ENCODE data around the gene CHID1. TPM values are rescaled to one million over a fixed set of nuclear protein-coding genes. Genes with fewer than 3 reads are reported as not detected.

CHID1 gene
- polyA plus RNA-seq, 1 experiment: 95.5 TPM

DNA sequence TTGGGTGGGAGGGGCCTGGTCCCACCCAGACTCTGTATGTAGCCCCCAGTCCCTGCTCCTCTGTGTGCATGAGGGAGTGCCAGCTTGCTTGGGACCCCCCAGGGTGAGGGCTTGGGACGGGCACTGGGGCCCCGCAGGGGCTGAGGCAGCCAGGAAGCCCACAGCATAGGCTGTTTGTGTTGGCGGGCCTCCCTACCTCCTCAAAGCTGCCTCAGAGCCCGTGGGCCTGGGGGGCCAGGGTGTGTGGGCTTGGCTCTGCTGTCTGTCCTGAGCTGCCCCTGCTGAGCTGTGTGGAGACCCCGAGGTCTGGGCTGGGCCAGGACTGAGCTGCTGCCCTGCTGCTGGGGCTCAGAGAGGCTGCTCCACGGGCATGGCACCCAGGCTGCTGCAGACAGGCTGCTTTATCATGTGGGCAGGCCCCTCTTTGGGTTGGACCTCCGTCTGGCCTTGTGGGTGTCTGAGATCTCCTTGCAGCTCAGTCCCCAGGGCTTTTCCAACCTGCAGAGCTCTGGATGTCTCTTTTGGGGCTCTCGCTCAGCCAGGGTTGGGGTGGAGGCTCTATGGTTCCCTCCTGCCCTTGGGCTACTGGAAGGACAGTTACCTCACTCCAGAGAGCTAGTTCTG, 64.6 kb downstream of the CHID1 start:
- H3K27ac ChIP-seq (ENCODE audit: low read depth, low read length): peak overlapping the region; percentile 97
- H3K4me3 ChIP-seq (ENCODE audit: low read depth, low read length): peak overlapping the region; percentile 27; the same call in 1 of the 2 replicates
- POLR2A ChIA-PET: interaction anchor here (0.8 to 1.6 kb wide), 4 partner anchors 14 to 27 kb away, joined by 4 to 6 read pairs (median 4); partner anchors contain the start of gene PNPLA2
- CTCF ChIA-PET: no interaction called here
- TF ChIP-seq, protein P1, sequence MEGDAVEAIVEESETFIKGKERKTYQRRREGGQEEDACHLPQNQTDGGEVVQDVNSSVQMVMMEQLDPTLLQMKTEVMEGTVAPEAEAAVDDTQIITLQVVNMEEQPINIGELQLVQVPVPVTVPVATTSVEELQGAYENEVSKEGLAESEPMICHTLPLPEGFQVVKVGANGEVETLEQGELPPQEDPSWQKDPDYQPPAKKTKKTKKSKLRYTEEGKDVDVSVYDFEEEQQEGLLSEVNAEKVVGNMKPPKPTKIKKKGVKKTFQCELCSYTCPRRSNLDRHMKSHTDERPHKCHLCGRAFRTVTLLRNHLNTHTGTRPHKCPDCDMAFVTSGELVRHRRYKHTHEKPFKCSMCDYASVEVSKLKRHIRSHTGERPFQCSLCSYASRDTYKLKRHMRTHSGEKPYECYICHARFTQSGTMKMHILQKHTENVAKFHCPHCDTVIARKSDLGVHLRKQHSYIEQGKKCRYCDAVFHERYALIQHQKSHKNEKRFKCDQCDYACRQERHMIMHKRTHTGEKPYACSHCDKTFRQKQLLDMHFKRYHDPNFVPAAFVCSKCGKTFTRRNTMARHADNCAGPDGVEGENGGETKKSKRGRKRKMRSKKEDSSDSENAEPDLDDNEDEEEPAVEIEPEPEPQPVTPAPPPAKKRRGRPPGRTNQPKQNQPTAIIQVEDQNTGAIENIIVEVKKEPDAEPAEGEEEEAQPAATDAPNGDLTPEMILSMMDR (IDR thresholded peaks at IDR 0.05; ENCODE audit: low read depth, low read length): no peak
- DNase-seq (ENCODE audit: low read depth, low spot score): no peak
- H3K9me3 ChIP-seq (ENCODE audit: control insufficient read depth, insufficient read depth, low read length): no peaks in the 10 kb centered on the region; the same call in 1 of the 2 replicates
- no peaks in the 10 kb centered on the region for H3K27me3 ChIP-seq (ENCODE audit: control insufficient read depth, insufficient read depth, low read length)

DNA sequence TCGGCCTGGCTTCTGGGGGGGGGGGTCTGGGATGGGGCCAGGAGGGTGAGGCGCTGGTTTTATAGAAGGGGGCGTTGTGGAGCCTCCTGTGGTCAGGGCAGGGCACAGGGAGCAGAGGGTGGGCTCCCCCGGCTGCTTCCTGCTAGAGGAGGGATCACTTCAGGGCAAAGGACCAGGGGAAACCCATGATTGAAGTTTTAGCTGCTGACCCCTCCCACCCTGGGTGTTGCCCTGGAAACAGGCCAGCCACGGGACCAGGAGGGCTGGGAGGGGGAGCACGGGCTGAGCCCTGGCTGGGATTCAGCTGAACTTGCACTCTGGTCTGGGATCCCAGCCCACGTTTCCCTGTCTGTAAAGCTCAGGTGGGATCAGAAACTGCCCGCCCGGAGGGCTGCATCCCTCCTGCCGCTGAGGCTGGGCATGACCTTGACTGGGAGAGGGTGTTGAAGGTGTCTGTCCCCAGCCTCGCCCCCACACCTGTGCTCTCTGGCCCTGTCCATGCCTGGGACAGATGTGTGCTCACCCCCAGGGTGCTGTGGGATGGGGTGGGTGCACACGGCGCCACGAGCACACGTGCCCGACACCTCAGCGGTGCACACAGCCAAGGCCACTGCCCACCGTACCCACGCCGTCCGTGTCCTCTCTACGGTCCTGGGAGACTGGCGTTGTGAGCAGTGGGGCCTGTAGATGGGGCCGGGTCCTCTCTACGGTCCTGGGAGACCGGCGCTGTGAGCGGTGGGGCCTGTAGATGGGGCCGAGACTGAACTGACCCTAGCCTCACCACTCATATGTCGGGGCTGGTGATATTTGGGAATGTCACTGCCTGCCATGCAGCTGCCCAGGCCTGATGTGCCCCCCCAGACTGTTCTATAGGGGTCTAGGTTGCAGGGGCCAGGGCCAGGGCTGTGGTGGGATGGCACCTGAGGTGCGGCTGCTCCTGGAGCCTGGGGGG, 65.6 kb downstream of the CHID1 start:
- DNase-seq (ENCODE audit: low read depth, low spot score): peak; percentile 71
- Histone ChIP-seq H3K9me3 (ENCODE audit: control insufficient read depth, insufficient read depth, low read length) (no peaks in the 10 kb centered on the region; the same call in 1 of the 2 replicates), H3K4me3 (ENCODE audit: low read depth, low read length) (peak overlapping the region; percentile 71), H3K27ac (ENCODE audit: low read depth, low read length) (peak overlapping the region; percentile 97), H3K27me3 (ENCODE audit: control insufficient read depth, insufficient read depth, low read length) (no peaks in the 10 kb centered on the region)
- ChIA-PET CTCF (no interaction called here), POLR2A (interaction anchor here (1.2 to 3.1 kb wide), 6 partner anchors 12 to 36 kb away, joined by 3 to 66 read pairs (median 14); partner anchors contain the start of genes CD151, PNPLA2 and RPLP2)
- TF ChIP-seq, protein P1 (IDR thresholded peaks at IDR 0.05; ENCODE audit: low read depth, low read length): no peak

DNA sequence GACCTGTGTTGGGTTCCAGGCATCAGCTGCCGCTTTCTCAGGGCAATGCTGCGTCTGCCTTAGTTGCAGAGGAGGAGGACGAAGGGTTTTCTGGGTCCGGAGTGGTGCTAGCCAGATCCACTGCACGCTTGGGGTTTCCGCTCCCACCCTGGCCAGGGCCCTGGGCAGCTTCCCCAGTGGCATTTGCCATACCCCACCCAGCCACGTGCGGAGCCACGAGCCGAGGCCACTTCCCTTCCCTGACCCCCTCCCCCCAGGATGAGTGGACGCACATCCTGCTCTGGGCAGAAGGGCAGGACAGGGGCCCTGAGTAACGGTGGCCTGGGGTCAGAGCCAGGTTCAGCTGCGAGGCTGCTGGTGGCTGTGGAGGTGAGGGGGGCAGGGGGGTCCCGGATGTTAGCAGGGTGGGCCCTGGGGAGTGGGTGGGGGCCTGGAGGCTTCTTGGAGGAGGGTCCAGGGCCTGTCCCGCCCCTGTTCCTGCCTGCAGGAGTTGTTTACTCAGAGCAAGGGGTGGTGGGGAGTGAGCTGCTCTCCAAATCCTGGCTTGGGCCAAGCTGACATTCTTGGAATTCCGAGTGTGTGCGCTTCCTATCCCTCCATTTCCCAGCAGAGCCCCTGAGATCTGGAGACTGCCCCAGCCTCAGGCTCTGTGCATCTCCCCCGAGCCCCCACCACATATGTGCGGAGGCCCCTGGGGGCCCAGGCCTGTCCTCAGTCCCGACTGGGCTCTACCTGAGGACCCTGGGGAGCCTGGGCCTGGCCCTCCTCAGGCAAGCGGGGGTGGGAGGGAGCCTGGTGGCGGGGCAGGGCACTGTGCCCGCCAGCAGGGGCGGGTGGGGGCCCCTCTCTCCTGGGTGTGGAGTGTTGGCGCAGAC, 66.6 kb downstream of the CHID1 start:
- POLR2A ChIA-PET: interaction anchor here (1.3 to 3.1 kb wide), 6 partner anchors 11 to 35 kb away, joined by 3 to 66 read pairs (median 14); partner anchors contain the start of genes CD151, PNPLA2 and RPLP2

DNA sequence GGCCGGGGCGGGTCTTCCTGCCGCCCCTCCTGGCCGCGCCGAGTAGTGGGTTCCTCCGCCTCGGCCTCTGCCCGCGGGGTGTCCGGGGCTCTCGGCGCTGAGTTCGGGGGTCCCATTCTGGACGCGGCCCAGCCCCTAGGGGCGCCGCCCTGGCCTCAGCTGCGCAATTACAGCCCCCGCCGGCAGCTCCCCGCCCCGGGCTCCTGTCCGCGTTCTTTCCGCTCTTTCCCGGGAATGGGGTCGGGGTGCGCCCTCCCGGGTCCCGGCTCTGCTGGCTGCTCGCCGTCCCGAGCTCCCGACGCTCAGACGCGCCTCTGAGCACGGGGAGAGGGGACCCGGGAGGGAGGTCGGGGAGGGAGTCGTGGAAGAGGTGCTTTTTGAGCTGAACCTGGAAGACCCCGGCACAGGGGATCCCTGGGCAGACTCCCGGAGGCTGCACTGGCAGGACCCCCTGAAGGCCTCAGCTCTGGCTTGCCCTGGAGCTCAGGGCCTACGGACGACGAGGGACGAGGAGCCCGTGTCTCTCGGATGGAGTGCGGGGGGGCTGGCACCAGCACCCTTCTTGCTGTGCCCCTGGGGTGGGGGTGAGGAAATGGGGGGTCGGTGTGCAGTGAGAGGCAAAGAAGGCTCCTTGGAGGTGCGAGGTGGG, 67.4 kb downstream of the CHID1 start:
- H3K27me3 ChIP-seq (ENCODE audit: control insufficient read depth, insufficient read depth, low read length): no peaks in the 10 kb centered on the region
- no peaks in the 10 kb centered on the region; the same call in 1 of the 2 replicates for H3K9me3 ChIP-seq (ENCODE audit: control insufficient read depth, insufficient read depth, low read length)
- POLR2A ChIA-PET: interaction anchor here (0.8 to 3.1 kb wide), 9 partner anchors 10 to 798 kb away, joined by 3 to 66 read pairs (median 6); partner anchors contain the start of genes CD151, PNPLA2 and RPLP2
- H3K27ac ChIP-seq (ENCODE audit: low read depth, low read length): peak overlapping the region; percentile 97
- no peak for DNase-seq (ENCODE audit: low read depth, low spot score)
- H3K4me3 ChIP-seq (ENCODE audit: low read depth, low read length): peak overlapping the region; percentile 71
- CTCF ChIA-PET: no interaction called here
- TF ChIP-seq, protein P1 (IDR thresholded peaks at IDR 0.05; ENCODE audit: low read depth, low read length): peak; percentile 4; the same call in 1 of the 2 replicates

More for the DNA sequence above, 66.6 kb downstream of the CHID1 start:
- H3K27me3 ChIP-seq (ENCODE audit: control insufficient read depth, insufficient read depth, low read length): no peaks in the 10 kb centered on the region
- peak; percentile 79 for DNase-seq (ENCODE audit: low read depth, low spot score)
- H3K9me3 ChIP-seq (ENCODE audit: control insufficient read depth, insufficient read depth, low read length): no peaks in the 10 kb centered on the region; the same call in 1 of the 2 replicates
- peak overlapping the region; percentile 71 for H3K4me3 ChIP-seq (ENCODE audit: low read depth, low read length)
- CTCF ChIA-PET: no interaction called here
- H3K27ac ChIP-seq (ENCODE audit: low read depth, low read length): peak overlapping the region; percentile 97
- TF ChIP-seq, protein P1 (IDR thresholded peaks at IDR 0.05; ENCODE audit: low read depth, low read length): no peak
